ENCODE data around the gene TCF19. TPM values are rescaled to one million over a fixed set of nuclear protein-coding genes. Genes with fewer than 3 reads are reported as not detected.

TCF19 gene
- total RNA-seq, 2 donors from 2014 or later, result 8.8 to 39.6 TPM

GRCh38 chr6:31157513-31158139 is 763 bp upstream of the TCF19 start, which contains the start of gene CCHCR1:
CCHCR1 (minus strand) TSS chr6:31157802; CDS start chr6:31157600, 202 bp downstream.
- intact Hi-C loops (cut with DNase I), result no loop called here
- peak within 1 kb of the TSS; percentile 75 for H3K9ac ChIP-seq (ENCODE audit: low read depth in 2 of 2, low read length in 2 of 2)
- no peak for DNase-seq

DNA sequence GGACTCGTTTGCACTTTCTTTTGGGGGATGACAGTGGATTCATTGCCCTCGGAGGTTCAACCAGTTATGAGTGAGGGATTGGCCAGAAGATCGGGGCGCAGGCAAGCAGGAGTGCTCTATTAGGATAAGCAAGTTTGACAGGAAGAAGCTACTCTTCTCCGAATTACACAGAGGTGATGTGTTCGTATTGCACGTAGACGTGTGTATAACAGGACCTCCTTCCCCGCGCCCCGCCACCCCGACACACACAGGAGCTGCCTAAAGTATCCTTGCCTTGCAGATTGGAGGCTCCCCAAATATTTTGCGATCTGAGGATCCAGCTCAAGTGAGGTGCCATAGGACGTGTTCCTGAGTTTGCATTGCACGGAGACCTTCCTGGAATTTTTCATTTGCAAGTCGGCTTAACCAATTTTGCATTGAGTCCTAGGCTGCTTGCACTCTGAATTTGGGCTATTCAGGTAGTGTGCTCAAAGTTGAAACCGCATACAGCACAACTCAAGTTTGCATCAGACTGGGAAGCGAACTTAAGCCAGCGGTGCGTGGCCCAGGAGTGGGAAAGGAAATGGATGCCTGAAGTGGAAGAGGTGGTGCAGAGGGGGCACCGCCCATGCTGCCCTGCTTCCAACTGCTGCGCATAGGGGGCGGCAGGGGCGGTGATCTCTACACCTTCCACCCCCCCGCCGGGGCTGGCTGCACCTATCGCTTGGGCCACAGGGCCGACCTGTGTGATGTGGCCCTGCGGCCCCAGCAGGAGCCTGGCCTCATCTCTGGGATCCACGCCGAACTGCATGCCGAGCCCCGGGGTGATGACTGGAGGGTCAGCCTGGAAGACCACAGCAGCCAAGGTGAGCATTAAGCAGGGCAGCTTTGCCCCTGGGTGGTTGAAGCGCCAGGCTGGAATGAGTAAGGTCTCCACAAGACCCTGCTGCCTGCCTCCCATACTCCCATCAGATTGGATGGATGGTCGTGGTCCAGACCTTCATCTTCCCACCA is 770 bp downstream of the TCF19 start:
- TF ChIP-seq, protein P1, sequence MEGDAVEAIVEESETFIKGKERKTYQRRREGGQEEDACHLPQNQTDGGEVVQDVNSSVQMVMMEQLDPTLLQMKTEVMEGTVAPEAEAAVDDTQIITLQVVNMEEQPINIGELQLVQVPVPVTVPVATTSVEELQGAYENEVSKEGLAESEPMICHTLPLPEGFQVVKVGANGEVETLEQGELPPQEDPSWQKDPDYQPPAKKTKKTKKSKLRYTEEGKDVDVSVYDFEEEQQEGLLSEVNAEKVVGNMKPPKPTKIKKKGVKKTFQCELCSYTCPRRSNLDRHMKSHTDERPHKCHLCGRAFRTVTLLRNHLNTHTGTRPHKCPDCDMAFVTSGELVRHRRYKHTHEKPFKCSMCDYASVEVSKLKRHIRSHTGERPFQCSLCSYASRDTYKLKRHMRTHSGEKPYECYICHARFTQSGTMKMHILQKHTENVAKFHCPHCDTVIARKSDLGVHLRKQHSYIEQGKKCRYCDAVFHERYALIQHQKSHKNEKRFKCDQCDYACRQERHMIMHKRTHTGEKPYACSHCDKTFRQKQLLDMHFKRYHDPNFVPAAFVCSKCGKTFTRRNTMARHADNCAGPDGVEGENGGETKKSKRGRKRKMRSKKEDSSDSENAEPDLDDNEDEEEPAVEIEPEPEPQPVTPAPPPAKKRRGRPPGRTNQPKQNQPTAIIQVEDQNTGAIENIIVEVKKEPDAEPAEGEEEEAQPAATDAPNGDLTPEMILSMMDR (IDR thresholded peaks at IDR 0.05), result no peak
- H3K27ac ChIP-seq, result no peak overlapping the region

More at GRCh38 chr6:31157513-31158139, 763 bp upstream of the TCF19 start, which contains the start of gene CCHCR1:
- Histone ChIP-seq H3K27ac (no peak within 1 kb of the TSS), H3K4me1 (peaks cover 5% of the 10 kb centered on the region), H3K4me3 (peak within 1 kb of the TSS; percentile 65), H3K36me3 (no peaks in the 10 kb centered on the region), H3K9me3 (no peaks in the 10 kb centered on the region), H3K27me3 (no peaks in the 10 kb centered on the region)
- TF ChIP-seq, protein P1 (IDR thresholded peaks at IDR 0.05), result no peak

DNA sequence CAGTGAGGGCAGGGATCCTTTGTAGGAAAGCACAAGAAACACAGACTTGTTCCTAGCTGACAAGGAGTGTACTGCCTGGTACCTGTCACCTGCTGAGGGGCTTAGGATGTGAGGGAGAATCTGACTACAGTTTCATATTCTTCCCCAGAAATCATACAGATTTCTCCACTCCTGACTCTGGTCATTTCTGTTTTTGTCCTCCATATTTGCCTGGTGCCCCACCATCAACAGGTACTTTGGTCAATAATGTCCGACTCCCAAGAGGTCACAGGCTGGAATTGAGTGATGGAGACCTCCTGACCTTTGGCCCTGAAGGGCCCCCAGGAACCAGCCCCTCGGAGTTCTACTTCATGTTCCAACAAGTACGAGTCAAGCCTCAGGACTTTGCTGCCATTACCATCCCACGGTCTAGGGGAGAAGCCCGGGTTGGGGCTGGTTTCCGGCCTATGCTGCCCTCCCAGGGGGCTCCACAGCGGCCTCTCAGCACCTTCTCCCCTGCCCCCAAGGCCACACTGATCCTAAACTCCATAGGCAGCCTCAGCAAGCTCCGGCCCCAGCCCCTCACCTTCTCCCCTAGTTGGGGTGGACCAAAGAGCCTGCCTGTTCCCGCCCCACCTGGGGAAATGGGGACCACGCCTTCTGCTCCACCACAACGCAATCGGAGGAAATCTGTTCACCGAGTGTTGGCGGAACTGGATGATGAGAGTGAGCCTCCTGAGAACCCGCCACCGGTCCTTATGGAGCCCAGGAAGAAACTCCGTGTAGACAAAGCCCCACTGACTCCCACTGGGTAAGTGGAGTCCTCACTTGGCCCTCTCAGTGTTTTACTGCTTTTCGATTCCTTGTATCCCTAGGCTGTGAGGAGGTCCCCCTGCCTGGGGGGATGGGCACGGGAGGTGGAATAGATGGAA is 3.1 kb downstream of the TCF19 start:
- no peaks in the 10 kb centered on the region for H3K36me3 ChIP-seq
- no peaks in the 10 kb centered on the region for H3K9me3 ChIP-seq
- H3K27ac ChIP-seq, result no peak overlapping the region
- DNase-seq, result no peak
- H3K4me1 ChIP-seq, result peaks cover 5% of the 10 kb centered on the region
- H3K9ac ChIP-seq (ENCODE audit: low read depth in 2 of 2, low read length in 2 of 2), result no peak overlapping the region
- TF ChIP-seq, protein P1 (IDR thresholded peaks at IDR 0.05), result no peak
- H3K4me3 ChIP-seq, result no peak overlapping the region
- H3K27me3 ChIP-seq, result no peaks in the 10 kb centered on the region
- intact Hi-C loops (cut with DNase I), result no loop called here

More for the DNA sequence above, 770 bp downstream of the TCF19 start:
- Histone ChIP-seq H3K4me3 (peak overlapping the region; percentile 65), H3K36me3 (no peaks in the 10 kb centered on the region), H3K4me1 (peaks cover 5% of the 10 kb centered on the region), H3K9ac (ENCODE audit: low read depth in 2 of 2, low read length in 2 of 2) (peak overlapping the region; percentile 62 to 75), H3K27me3 (no peaks in the 10 kb centered on the region), H3K9me3 (no peaks in the 10 kb centered on the region)
- DNase-seq, result peak; percentile 34
- intact Hi-C loops (cut with DNase I), result no loop called here

DNA sequence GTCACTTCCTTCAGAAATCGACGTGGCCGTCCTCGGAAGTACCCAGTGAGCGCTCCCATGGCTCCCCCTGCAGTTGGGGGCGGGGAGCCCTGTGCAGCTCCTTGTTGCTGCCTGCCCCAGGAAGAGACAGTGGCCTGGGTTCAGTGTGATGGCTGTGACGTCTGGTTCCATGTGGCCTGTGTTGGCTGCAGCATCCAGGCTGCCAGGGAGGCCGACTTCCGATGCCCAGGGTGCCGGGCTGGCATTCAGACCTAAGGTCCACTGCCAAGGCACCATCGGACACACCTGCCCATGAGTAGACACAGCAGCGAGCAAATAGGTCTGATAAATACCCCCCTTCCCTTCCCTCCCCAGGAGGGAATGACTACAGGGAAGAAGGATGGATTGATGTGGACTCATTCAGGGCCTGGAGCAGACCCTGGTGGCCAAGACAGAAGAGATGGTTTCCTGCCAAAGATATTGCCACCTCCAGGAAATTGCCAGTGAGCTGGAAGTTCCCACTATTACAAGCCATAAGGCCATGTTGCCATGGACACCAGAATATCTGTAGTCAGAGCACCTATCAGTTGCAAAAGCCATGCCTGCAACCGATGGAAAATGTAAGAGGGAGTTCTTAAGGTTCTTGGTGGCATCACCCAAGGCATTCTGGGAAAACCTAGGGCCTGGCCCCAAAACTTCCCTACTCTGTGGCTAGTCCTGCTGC is 4.2 kb downstream of the TCF19 start:
- no peaks in the 10 kb centered on the region for H3K27me3 ChIP-seq
- no peak overlapping the region for H3K4me3 ChIP-seq
- no peak overlapping the region for H3K9ac ChIP-seq (ENCODE audit: low read depth in 2 of 2, low read length in 2 of 2)
- peaks cover 5% of the 10 kb centered on the region for H3K4me1 ChIP-seq
- no peak overlapping the region for H3K27ac ChIP-seq
- H3K9me3 ChIP-seq, result no peaks in the 10 kb centered on the region
- no peak for DNase-seq
- TF ChIP-seq, protein P1 (IDR thresholded peaks at IDR 0.05), result no peak
- intact Hi-C loops (cut with DNase I), result no loop called here
- no peaks in the 10 kb centered on the region for H3K36me3 ChIP-seq
